GM12878 (cell line): Measurements from ENCODE around the gene RHBDF2. TPM values are rescaled to one million over a fixed set of nuclear protein-coding genes. Genes with fewer than 3 reads are reported as not detected.

Experiments used
- BACH1 ChIP-seq: fragments of 450-650 bp; IDR thresholded peaks from 2 replicates; pipeline ENCODE4 v1.6.1; 2017; ENCODE audit warnings: mild to moderate bottlenecking, borderline replicate concordance
- EGR1 ChIP-seq, 2 experiments: IDR thresholded peaks; 1 replicate in 1 of 2; 2 replicates in 1 of 2; pipeline ENCODE4 v1.6.1; 2011 to 2012; ENCODE audit warnings: low read depth in 2 of 2, low read length in 2 of 2, borderline replicate concordance in 1 of 2, mild to moderate bottlenecking in 1 of 2, moderate library complexity in 1 of 2
- NR2C1 ChIP-seq: fragments of 450-650 bp; IDR thresholded peaks from 2 replicates; pipeline ENCODE4 v1.6.1; 2017; ENCODE audit warnings: antibody characterized with exemption, mild to moderate bottlenecking, moderate library complexity
- NR2C2 ChIP-seq: IDR thresholded peaks from 2 replicates; pipeline ENCODE4 v1.6.1; 2011; ENCODE audit warnings: borderline replicate concordance, low read depth; ENCODE audit not compliant: control insufficient read depth, insufficient read length
- POLR2A ChIP-seq: IDR thresholded peaks from 2 replicates; pipeline ENCODE4 v1.6.1; 2011; ENCODE audit warnings: low read depth, mild to moderate bottlenecking, low read length
- SIX5 ChIP-seq: IDR thresholded peaks from 2 replicates; pipeline ENCODE4 v1.6.1; 2011; ENCODE audit warnings: mild to moderate bottlenecking, low read depth, low read length, moderate library complexity; ENCODE audit not compliant: severe bottlenecking
- YBX1 ChIP-seq: fragments of 450-650 bp; IDR thresholded peaks from 2 replicates; pipeline ENCODE4 v1.6.1; 2016; ENCODE audit warnings: antibody characterized with exemption
- YY1 ChIP-seq: IDR thresholded peaks from 2 replicates; pipeline ENCODE4 v1.6.1; 2011; ENCODE audit warnings: low read depth, mild to moderate bottlenecking, low read length
- ZNF207 ChIP-seq: fragments of 450-650 bp; IDR thresholded peaks from 2 replicates; pipeline ENCODE4 v1.6.1; 2014; ENCODE audit warnings: antibody characterized with exemption, mild to moderate bottlenecking, borderline replicate concordance
- ZNF217 ChIP-seq: fragments of 450-650 bp; IDR thresholded peaks from 2 replicates; pipeline ENCODE4 v1.6.1; 2017; ENCODE audit warnings: antibody characterized with exemption, mild to moderate bottlenecking
- polyA plus RNA-seq, 11 experiments: library from polyadenylated mRNA; depleted of rRNA in 4 of 11; unstranded in 6 of 11; stranded (reverse) in 5 of 11; fragments of >200 nt; fragmentation: Nextera tagmentation in 4 of 11; fragmentation: Illumina TruSeq in 1 of 11; extraction: Ambion mirVana in 4 of 11; extraction: Trizol in 1 of 11; gene quantifications; 1 replicate in 1 of 11; 2 replicates in 10 of 11; pipeline versions ENCODE4 v1.2.1 to v1.2.3, GENCODE V29; 2011 to 2016; ENCODE audit warnings: inconsistent platforms in 2 of 11, missing spikeins in 2 of 11, low read depth in 1 of 11
- total RNA-seq, 4 experiments: library from RNA; depleted of rRNA in 3 of 4; stranded (reverse); fragments of >200 nt in 3 of 4; fragmentation: Illumina TruSeq in 1 of 4; extraction: Trizol in 1 of 4; gene quantifications; 2 replicates each; pipeline versions ENCODE4 v1.2.1 to v1.2.3, GENCODE V29; 2013 to 2021
- TF ChIP-seq, protein P1 (sequence below): fragments of 450-650 bp; IDR thresholded peaks from 2 replicates; pipeline ENCODE4 v1.6.1; 2016; ENCODE audit warnings: mild to moderate bottlenecking, moderate library complexity, borderline replicate concordance
- TF ChIP-seq, protein P2 (sequence below): fragments of 450-650 bp; IDR thresholded peaks from 2 replicates; pipeline ENCODE4 v1.6.1; 2017; ENCODE audit warnings: antibody characterized with exemption, mild to moderate bottlenecking, moderate library complexity
- TF ChIP-seq, protein P3 (sequence below): fragments of 450-650 bp; IDR thresholded peaks from 2 replicates; pipeline ENCODE4 v1.6.1; 2017; ENCODE audit warnings: mild to moderate bottlenecking, moderate library complexity
- TF ChIP-seq, protein P4 (sequence below): fragments of 450-650 bp; IDR thresholded peaks from 2 replicates; pipeline ENCODE4 v1.6.1; 2014; ENCODE audit warnings: mild to moderate bottlenecking

RHBDF2 gene
- total and polyA plus RNA-seq, 10 of the 15 experiments (the other 5 are each of a cell fraction or from before 2014, with no cell fraction given), result 0.97 to 43.0 (median 18.7) TPM

DNA sequence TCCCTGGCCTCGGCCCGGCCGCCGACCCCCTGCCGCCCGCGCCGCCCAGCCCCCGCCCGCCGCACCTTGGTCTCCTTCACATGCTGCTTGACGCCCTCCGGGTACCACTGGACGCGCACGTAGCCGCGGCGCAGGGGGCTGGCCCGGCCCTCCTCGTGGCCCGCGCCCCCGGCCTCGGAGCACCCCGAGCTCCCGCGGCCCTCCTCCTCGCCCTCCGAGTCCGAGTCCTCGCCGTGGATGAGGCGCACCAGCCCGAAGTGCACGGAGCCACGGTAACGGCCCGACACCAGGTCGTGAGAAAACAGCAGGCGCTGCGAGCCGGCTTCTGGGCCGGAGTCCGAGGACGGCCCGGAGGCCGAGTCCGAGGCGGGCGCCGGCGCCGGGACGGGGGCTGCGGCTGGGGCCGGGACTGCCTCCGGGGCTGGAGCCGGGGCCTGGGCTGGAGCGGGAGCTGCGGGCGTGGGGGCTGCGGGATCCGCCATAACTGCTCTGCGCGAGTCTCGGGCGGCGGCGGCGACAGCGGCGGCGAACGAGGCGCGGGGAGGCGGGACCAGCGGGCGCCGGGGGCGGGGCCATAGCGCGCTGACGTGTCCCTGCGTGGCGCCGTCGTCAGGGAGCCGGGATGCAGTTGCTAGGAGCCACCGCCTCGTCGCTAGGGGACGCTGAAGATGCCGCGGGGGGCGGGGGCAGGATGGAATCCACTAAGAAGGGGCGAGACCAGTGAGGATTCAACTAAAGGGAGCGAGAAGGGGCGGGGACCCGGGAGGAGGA, 48.4 kb downstream of the RHBDF2 start, which contains the start of gene UBE2O (continued):
- TF ChIP-seq, protein P1, sequence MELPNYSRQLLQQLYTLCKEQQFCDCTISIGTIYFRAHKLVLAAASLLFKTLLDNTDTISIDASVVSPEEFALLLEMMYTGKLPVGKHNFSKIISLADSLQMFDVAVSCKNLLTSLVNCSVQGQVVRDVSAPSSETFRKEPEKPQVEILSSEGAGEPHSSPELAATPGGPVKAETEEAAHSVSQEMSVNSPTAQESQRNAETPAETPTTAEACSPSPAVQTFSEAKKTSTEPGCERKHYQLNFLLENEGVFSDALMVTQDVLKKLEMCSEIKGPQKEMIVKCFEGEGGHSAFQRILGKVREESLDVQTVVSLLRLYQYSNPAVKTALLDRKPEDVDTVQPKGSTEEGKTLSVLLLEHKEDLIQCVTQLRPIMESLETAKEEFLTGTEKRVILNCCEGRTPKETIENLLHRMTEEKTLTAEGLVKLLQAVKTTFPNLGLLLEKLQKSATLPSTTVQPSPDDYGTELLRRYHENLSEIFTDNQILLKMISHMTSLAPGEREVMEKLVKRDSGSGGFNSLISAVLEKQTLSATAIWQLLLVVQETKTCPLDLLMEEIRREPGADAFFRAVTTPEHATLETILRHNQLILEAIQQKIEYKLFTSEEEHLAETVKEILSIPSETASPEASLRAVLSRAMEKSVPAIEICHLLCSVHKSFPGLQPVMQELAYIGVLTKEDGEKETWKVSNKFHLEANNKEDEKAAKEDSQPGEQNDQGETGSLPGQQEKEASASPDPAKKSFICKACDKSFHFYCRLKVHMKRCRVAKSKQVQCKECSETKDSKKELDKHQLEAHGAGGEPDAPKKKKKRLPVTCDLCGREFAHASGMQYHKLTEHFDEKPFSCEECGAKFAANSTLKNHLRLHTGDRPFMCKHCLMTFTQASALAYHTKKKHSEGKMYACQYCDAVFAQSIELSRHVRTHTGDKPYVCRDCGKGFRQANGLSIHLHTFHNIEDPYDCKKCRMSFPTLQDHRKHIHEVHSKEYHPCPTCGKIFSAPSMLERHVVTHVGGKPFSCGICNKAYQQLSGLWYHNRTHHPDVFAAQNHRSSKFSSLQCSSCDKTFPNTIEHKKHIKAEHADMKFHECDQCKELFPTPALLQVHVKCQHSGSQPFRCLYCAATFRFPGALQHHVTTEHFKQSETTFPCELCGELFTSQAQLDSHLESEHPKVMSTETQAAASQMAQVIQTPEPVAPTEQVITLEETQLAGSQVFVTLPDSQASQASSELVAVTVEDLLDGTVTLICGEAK, result peak; percentile 64
- TF ChIP-seq, protein P2, sequence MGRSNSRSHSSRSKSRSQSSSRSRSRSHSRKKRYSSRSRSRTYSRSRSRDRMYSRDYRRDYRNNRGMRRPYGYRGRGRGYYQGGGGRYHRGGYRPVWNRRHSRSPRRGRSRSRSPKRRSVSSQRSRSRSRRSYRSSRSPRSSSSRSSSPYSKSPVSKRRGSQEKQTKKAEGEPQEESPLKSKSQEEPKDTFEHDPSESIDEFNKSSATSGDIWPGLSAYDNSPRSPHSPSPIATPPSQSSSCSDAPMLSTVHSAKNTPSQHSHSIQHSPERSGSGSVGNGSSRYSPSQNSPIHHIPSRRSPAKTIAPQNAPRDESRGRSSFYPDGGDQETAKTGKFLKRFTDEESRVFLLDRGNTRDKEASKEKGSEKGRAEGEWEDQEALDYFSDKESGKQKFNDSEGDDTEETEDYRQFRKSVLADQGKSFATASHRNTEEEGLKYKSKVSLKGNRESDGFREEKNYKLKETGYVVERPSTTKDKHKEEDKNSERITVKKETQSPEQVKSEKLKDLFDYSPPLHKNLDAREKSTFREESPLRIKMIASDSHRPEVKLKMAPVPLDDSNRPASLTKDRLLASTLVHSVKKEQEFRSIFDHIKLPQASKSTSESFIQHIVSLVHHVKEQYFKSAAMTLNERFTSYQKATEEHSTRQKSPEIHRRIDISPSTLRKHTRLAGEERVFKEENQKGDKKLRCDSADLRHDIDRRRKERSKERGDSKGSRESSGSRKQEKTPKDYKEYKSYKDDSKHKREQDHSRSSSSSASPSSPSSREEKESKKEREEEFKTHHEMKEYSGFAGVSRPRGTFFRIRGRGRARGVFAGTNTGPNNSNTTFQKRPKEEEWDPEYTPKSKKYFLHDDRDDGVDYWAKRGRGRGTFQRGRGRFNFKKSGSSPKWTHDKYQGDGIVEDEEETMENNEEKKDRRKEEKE, result no peak
- TF ChIP-seq ZNF207 (peak; percentile 80), NR2C1 (no peak), YBX1 (no peak), ZNF217 (peak; percentile 61; the same call in 1 of the 2 replicates), BACH1 (peak; percentile 82), POLR2A (peak; percentile 80), SIX5 (no peak), YY1 (peak; percentile 94), EGR1 (IDR thresholded peaks at IDR 0.05; ENCODE audit: borderline replicate concordance in 1 of 2, low read depth in 2 of 2, low read length in 2 of 2) (peak; percentile 16 to 82; a peak in 1 of 3 replicates), NR2C2 (no peak)
- TF ChIP-seq, protein P3, sequence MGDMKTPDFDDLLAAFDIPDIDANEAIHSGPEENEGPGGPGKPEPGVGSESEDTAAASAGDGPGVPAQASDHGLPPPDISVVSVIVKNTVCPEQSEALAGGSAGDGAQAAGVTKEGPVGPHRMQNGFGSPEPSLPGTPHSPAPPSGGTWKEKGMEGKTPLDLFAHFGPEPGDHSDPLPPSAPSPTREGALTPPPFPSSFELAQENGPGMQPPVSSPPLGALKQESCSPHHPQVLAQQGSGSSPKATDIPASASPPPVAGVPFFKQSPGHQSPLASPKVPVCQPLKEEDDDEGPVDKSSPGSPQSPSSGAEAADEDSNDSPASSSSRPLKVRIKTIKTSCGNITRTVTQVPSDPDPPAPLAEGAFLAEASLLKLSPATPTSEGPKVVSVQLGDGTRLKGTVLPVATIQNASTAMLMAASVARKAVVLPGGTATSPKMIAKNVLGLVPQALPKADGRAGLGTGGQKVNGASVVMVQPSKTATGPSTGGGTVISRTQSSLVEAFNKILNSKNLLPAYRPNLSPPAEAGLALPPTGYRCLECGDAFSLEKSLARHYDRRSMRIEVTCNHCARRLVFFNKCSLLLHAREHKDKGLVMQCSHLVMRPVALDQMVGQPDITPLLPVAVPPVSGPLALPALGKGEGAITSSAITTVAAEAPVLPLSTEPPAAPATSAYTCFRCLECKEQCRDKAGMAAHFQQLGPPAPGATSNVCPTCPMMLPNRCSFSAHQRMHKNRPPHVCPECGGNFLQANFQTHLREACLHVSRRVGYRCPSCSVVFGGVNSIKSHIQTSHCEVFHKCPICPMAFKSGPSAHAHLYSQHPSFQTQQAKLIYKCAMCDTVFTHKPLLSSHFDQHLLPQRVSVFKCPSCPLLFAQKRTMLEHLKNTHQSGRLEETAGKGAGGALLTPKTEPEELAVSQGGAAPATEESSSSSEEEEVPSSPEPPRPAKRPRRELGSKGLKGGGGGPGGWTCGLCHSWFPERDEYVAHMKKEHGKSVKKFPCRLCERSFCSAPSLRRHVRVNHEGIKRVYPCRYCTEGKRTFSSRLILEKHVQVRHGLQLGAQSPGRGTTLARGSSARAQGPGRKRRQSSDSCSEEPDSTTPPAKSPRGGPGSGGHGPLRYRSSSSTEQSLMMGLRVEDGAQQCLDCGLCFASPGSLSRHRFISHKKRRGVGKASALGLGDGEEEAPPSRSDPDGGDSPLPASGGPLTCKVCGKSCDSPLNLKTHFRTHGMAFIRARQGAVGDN, result peak; percentile 66; the same call in 1 of the 2 replicates
- TF ChIP-seq, protein P4, sequence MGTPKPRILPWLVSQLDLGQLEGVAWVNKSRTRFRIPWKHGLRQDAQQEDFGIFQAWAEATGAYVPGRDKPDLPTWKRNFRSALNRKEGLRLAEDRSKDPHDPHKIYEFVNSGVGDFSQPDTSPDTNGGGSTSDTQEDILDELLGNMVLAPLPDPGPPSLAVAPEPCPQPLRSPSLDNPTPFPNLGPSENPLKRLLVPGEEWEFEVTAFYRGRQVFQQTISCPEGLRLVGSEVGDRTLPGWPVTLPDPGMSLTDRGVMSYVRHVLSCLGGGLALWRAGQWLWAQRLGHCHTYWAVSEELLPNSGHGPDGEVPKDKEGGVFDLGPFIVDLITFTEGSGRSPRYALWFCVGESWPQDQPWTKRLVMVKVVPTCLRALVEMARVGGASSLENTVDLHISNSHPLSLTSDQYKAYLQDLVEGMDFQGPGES, result no peak
